ENCODE measurements around the gene ATF4.

ATF4 gene

DNA sequence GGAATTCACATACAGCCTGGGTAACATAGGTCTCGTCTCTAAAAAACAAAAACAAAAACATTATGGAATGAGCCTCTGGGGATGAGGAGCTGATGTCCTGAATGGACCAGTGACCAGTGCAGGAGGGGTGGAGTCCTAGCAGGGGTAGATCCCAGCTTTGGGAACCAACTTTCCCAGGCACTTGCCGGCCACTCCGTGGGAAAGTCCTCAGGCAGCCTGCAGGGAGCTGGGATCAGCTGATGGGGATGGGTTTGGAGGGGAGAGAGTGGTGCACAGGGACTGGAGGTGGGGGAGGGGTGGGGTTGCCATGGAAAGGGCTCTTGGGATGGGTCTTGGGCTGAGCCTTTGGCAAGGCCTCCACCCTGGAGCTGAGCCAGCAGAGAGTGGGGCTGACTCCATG, 44.5 kb upstream of the ATF4 start:
- Histone ChIP-seq H3K9me3 (ENCODE audit: low read length) (no peaks in the 10 kb centered on the region), H3K4me3 (ENCODE audit: low read depth, low read length, poor library complexity, severe bottlenecking) (no peak overlapping the region), H3K4me2 (ENCODE audit: low read length) (no peak overlapping the region), H3K79me2 (ENCODE audit: insufficient read depth, low read length) (0 out of 2 replicates have a peak, but pooled peaks cover 4% of the 10 kb centered on the region), H3K4me1 (ENCODE audit: insufficient read depth, low read length, severe bottlenecking) (peaks cover 23% of the 10 kb centered on the region), H3F3A (ENCODE audit: insufficient read depth, low read length) (no peaks in the 10 kb centered on the region), H3K27me3 (ENCODE audit: insufficient read depth, low read length) (no peaks in the 10 kb centered on the region), H3K9ac (ENCODE audit: low read length) (no peak overlapping the region), H3K27ac (ENCODE audit: low read depth, low read length, poor library complexity, severe bottlenecking) (no peak overlapping the region), H3K36me3 (ENCODE audit: insufficient read depth, low read length) (peaks cover 80% of the 10 kb centered on the region), H3K9me2 (ENCODE audit: low read depth, low read length) (no peaks in the 10 kb centered on the region), H4K20me1 (ENCODE audit: insufficient read depth, low read length) (no peaks in the 10 kb centered on the region), H2AFZ (ENCODE audit: low read length) (no peak overlapping the region)
- TF ChIP-seq, protein P1, sequence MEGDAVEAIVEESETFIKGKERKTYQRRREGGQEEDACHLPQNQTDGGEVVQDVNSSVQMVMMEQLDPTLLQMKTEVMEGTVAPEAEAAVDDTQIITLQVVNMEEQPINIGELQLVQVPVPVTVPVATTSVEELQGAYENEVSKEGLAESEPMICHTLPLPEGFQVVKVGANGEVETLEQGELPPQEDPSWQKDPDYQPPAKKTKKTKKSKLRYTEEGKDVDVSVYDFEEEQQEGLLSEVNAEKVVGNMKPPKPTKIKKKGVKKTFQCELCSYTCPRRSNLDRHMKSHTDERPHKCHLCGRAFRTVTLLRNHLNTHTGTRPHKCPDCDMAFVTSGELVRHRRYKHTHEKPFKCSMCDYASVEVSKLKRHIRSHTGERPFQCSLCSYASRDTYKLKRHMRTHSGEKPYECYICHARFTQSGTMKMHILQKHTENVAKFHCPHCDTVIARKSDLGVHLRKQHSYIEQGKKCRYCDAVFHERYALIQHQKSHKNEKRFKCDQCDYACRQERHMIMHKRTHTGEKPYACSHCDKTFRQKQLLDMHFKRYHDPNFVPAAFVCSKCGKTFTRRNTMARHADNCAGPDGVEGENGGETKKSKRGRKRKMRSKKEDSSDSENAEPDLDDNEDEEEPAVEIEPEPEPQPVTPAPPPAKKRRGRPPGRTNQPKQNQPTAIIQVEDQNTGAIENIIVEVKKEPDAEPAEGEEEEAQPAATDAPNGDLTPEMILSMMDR (IDR thresholded peaks at IDR 0.05; ENCODE audit: low read length), result no peak
- no peak for TF ChIP-seq EZH2 (IDR thresholded peaks at IDR 0.05; ENCODE audit: borderline replicate concordance, low read length)

GRCh38 chr22:39476664-39477063, 43.7 kb upstream of the ATF4 start:
- Histone ChIP-seq H4K20me1 (ENCODE audit: insufficient read depth, low read length) (no peaks in the 10 kb centered on the region), H3K36me3 (ENCODE audit: insufficient read depth, low read length) (peaks cover 88% of the 10 kb centered on the region)

DNA sequence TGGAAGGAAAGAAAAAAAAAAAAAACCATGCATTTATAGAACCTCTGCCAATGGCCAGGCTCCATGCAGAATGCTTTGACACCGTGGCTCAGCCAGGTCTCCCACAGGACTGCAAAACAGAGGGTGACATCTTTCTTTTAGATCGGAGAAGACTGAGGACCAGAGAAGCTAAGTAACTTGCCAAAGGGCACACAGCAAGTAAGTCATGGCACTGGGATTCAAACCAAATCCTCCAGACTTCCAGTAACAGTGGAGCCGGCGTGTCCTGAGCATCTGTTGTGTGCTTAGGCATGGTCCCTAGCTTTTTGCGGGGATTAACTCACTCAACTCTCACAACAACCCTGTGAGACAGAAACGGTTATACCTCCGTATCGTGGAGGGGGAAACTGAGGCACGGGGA, 42.8 kb upstream of the ATF4 start:
- H3K36me3 ChIP-seq (ENCODE audit: insufficient read depth, low read length), result peaks cover 96% of the 10 kb centered on the region
- no peak overlapping the region for H3K4me2 ChIP-seq (ENCODE audit: low read length)
- no peak overlapping the region for H3K4me3 ChIP-seq (ENCODE audit: low read depth, low read length, poor library complexity, severe bottlenecking)
- no peaks in the 10 kb centered on the region for H4K20me1 ChIP-seq (ENCODE audit: insufficient read depth, low read length)
- H3F3A ChIP-seq (ENCODE audit: insufficient read depth, low read length), result no peaks in the 10 kb centered on the region
- H3K27ac ChIP-seq (ENCODE audit: low read depth, low read length, poor library complexity, severe bottlenecking), result no peak overlapping the region
- no peaks in the 10 kb centered on the region for H3K27me3 ChIP-seq (ENCODE audit: insufficient read depth, low read length)
- H3K79me2 ChIP-seq (ENCODE audit: insufficient read depth, low read length), result 0 out of 2 replicates have a peak, but pooled peaks cover 4% of the 10 kb centered on the region
- TF ChIP-seq, protein P1 (IDR thresholded peaks at IDR 0.05; ENCODE audit: low read length), result no peak
- TF ChIP-seq EZH2 (IDR thresholded peaks at IDR 0.05; ENCODE audit: borderline replicate concordance, low read length), result no peak
- no peak overlapping the region for H2AFZ ChIP-seq (ENCODE audit: low read length)
- no peak overlapping the region for H3K9ac ChIP-seq (ENCODE audit: low read length)
- peaks cover 6% of the 10 kb centered on the region for H3K4me1 ChIP-seq (ENCODE audit: insufficient read depth, low read length, severe bottlenecking)
- no peaks in the 10 kb centered on the region for H3K9me2 ChIP-seq (ENCODE audit: low read depth, low read length)
- H3K9me3 ChIP-seq (ENCODE audit: low read length), result no peaks in the 10 kb centered on the region

More at GRCh38 chr22:39476664-39477063, 43.7 kb upstream of the ATF4 start:
- Histone ChIP-seq H3K4me3 (ENCODE audit: low read depth, low read length, poor library complexity, severe bottlenecking) (no peak overlapping the region), H2AFZ (ENCODE audit: low read length) (no peak overlapping the region), H3K9ac (ENCODE audit: low read length) (no peak overlapping the region), H3F3A (ENCODE audit: insufficient read depth, low read length) (no peaks in the 10 kb centered on the region), H3K27me3 (ENCODE audit: insufficient read depth, low read length) (no peaks in the 10 kb centered on the region), H3K4me2 (ENCODE audit: low read length) (no peak overlapping the region), H3K27ac (ENCODE audit: low read depth, low read length, poor library complexity, severe bottlenecking) (no peak overlapping the region), H3K9me3 (ENCODE audit: low read length) (no peaks in the 10 kb centered on the region), H3K4me1 (ENCODE audit: insufficient read depth, low read length, severe bottlenecking) (peaks cover 15% of the 10 kb centered on the region), H3K9me2 (ENCODE audit: low read depth, low read length) (no peaks in the 10 kb centered on the region), H3K79me2 (ENCODE audit: insufficient read depth, low read length) (0 out of 2 replicates have a peak, but pooled peaks cover 4% of the 10 kb centered on the region)
- TF ChIP-seq EZH2 (IDR thresholded peaks at IDR 0.05; ENCODE audit: borderline replicate concordance, low read length), result no peak
- TF ChIP-seq, protein P1 (IDR thresholded peaks at IDR 0.05; ENCODE audit: low read length), result no peak

All from OCI-LY1 (cell line).